ENCODE data around the gene KATNAL2.

KATNAL2 gene

DNA sequence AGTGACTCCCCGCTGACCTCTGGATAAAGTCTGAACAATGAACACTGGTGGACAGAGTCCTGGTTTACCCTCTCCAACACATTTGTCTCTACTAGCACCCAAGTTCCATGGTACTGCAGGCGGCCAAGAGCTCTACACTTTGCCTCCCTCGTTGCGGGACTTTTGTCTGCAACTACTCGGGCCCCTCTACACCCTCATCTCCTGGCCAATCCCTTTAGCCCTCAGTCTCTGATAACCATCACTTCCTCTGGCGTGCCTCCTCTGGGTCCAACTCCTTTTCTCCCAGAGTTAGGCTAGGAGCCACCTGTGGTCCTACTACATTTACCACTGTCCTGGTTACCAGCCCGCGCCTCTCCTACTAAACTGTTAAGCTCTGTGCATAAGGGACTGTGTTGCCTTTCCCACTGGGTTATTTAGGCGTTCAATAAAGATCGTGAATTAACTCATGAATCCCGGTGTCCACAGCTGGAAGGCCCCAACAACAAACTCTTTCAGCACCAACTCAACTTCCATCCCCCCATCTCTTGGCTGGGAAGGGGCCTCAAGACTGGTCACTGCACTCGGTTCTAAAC is 232.1 kb downstream of the KATNAL2 start:
- H3K4me3 ChIP-seq (ENCODE audit: low read depth, low read length) = peak overlapping the region; percentile 82

DNA sequence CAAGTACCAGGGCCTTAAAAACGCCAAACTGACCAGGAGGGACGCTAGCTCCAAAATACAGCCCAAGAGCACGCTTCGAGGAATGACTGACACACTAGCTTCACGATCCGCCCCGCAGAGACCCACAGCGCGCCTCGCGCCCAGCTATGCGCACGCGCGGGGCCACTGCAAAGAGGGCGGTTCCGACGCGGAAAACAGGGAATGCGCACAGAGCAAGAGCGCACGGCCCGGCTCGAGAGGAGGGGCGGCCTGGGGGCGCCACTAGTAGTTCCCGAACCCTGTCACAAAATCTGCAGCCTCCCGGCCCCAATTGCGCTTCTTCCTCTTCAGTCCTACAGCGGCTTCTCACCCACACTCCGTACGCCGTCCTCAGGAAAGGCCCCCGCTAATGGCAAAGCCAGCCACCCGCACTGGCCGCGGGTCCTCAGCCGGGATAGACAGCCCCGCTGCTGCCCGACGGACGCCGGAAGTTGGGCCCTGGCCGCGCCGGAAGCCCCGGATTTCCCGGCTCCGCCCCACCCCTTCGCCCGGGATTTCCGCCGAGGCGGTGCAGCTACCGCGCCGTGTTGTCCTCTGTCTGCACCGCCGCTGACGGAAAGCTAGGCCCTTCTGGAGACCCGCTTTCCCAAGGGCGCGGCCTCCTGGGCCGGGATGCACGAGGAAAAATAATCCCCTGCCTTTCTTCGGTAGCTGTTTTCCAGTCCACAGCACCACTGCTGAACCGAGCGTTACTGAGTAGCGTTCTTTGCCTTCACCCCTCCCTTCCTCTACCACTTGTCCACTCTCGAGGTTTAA is 232.8 kb downstream of the KATNAL2 start, which contains the start of gene HDHD2:
Gene HDHD2, minus strand, starts transcription at position 472 of the 795 bp plus-strand sequence. CDS start 14,061 bp downstream, outside the sequence.
- H3K4me3 ChIP-seq (ENCODE audit: low read depth, low read length) = peak within 1 kb of the TSS; percentile 82
- TF ChIP-seq, protein P1, sequence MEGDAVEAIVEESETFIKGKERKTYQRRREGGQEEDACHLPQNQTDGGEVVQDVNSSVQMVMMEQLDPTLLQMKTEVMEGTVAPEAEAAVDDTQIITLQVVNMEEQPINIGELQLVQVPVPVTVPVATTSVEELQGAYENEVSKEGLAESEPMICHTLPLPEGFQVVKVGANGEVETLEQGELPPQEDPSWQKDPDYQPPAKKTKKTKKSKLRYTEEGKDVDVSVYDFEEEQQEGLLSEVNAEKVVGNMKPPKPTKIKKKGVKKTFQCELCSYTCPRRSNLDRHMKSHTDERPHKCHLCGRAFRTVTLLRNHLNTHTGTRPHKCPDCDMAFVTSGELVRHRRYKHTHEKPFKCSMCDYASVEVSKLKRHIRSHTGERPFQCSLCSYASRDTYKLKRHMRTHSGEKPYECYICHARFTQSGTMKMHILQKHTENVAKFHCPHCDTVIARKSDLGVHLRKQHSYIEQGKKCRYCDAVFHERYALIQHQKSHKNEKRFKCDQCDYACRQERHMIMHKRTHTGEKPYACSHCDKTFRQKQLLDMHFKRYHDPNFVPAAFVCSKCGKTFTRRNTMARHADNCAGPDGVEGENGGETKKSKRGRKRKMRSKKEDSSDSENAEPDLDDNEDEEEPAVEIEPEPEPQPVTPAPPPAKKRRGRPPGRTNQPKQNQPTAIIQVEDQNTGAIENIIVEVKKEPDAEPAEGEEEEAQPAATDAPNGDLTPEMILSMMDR (IDR thresholded peaks at IDR 0.05; ENCODE audit: low read depth, low read length) = no peak

More for the DNA sequence above, 232.1 kb downstream of the KATNAL2 start:
- TF ChIP-seq, protein P1 (IDR thresholded peaks at IDR 0.05; ENCODE audit: low read depth, low read length) = no peak

DNA sequence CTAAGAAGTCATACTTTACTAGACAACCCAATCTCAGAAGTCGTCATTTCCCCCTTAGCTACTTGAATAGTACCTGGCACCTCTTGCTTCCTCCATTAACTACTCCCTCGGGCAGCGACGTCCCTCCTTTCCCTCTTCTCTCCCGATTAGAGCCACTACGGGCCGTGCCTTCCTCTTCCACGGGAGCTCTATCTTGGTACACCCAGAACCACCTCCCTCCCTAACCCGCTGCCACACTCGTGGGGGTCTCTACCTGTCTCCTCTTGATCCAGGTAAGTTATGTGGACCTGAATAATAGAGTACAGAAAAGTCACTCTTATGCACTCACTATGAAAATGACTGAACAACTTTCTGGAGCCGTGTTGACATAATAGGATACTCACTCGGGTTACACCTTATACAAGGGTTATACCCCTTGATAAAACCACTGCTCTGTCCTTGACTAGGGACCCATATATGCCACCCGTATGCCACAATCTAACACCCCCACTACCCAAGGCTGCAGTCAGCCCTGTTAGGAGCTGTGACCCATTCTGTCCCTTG is 233.5 kb downstream of the KATNAL2 start:
- H3K4me3 ChIP-seq (ENCODE audit: low read depth, low read length) = peak overlapping the region; percentile 82

DNA sequence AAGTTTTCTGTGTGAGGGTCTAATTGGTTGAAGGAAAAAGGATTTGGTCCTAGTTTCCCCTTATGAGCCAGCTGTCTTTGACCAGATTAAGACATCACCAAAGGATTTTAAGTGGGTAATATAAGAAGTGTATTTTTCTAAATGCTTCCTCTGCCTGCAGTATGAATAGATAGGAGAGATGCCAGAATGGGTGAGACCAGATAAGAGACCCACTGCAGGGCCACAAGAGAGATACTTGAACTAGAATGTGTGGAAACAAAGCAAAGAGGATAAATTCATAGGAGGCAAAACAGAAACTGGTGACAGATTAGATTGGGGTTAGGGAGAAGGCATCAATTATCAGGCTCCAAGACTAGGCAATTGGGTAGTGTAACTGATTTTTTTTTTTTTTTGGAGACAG is 234.0 kb downstream of the KATNAL2 start:
- peak overlapping the region; percentile 82; the same call in 1 of the 2 replicates for H3K4me3 ChIP-seq (ENCODE audit: low read depth, low read length)
- TF ChIP-seq, protein P1 (IDR thresholded peaks at IDR 0.05; ENCODE audit: low read depth, low read length) = no peak

More for the DNA sequence above, 233.5 kb downstream of the KATNAL2 start:
- TF ChIP-seq, protein P1 (IDR thresholded peaks at IDR 0.05; ENCODE audit: low read depth, low read length) = no peak

All from WI38 (cell line).